Uterus (tissue), 4 donors: ENCODE measurements around the gene XYLT1. TPM values are rescaled to one million over a fixed set of nuclear protein-coding genes. Genes with fewer than 3 reads are reported as not detected.

Experiments
- DNase-seq, 2 donors: peaks; one replicate each; pipeline ENCODE4 v3.0.0-alpha.2; 2019 to 2020
- H3K27ac ChIP-seq, 2 donors: fragments of 200-600 bp; sonication (generic); 1 replicate in 1 of 2; 2 replicates in 1 of 2; pipeline ENCODE4 v1.5.1; 2016 to 2018
- H3K27me3 ChIP-seq, 2 donors: fragments of 200-600 bp; sonication (generic); one replicate each; pipeline ENCODE4 v1.5.1; 2018 to 2019; ENCODE audit warnings: control low read depth in 1 of 2
- H3K36me3 ChIP-seq, 2 donors: fragments of 200-600 bp; sonication (generic); one replicate each; pipeline ENCODE4 v1.5.1; 2019; ENCODE audit warnings: control low read depth in 1 of 2
- H3K4me1 ChIP-seq, 2 donors: fragments of 200-600 bp; sonication (generic); one replicate each; pipeline ENCODE4 v1.5.1; 2018 to 2019; ENCODE audit warnings: control low read depth in 1 of 2
- H3K4me3 ChIP-seq, 2 donors: fragments of 200-600 bp; sonication (generic); 1 replicate in 1 of 2; 2 replicates in 1 of 2; pipeline ENCODE4 v1.5.1; 2018 to 2019; ENCODE audit warnings: mild to moderate bottlenecking in 1 of 2
- H3K9me3 ChIP-seq, 2 donors: fragments of 200-600 bp; sonication (generic); one replicate each; pipeline ENCODE4 v1.5.1; 2019; ENCODE audit warnings: control low read depth in 1 of 2
- CTCF ChIP-seq, 4 experiments: fragments of 200-600 bp in 2 of 4; fragments of 450-650 bp in 2 of 4; sonication (generic) in 2 of 4; IDR thresholded peaks; one replicate each; pipeline ENCODE4 v1.5.1; 2016 to 2019; ENCODE audit warnings: antibody characterized with exemption in 4 of 4, mild to moderate bottlenecking in 2 of 4, moderate library complexity in 1 of 4
- POLR2A ChIP-seq, 2 donors: fragments of 450-650 bp; IDR thresholded peaks; one replicate each; pipeline ENCODE4 v1.6.1; 2016; ENCODE audit warnings: antibody characterized with exemption in 2 of 2, mild to moderate bottlenecking in 1 of 2, moderate library complexity in 1 of 2
- intact Hi-C: fragments of 100-400 bp; cut with DNase I; formaldehyde crosslinking; loops from one replicate; pipeline ENCODE4 v1.15.1; 2023; ENCODE audit warnings: low total_unique reads
- total RNA-seq, 4 donors: library from RNA; depleted of rRNA in 3 of 4; stranded (reverse); fragments of >200 nt in 3 of 4; gene quantifications; one replicate each; pipeline versions ENCODE4 v1.1.0 to v1.2.4, GENCODE V29; 2014 to 2023
- donor health status: DM: yes; HTN: yes; CAD: no.

The XYLT1 gene
- total RNA-seq, 4 donors from 2014 or later = 1.5 to 42.2 (median 15.7) TPM

- Histone ChIP-seq H3K27me3 (no peaks in the 10 kb centered on the region), H3K27ac (peak overlapping the region; percentile 63 to 78), H3K36me3 (no peaks in the 10 kb centered on the region), H3K4me1 (peaks cover 0 to 5% of the 10 kb centered on the region in 2 donors), H3K4me3 (no peak overlapping the region), H3K9me3 (no peaks in the 10 kb centered on the region)
- intact Hi-C loops = no loop called here
- TF ChIP-seq POLR2A (IDR thresholded peaks at IDR 0.05) (no peak), CTCF (IDR thresholded peaks at IDR 0.05) (no peak)
- no peak for DNase-seq
These were observed 143.0 kb downstream of the XYLT1 start for GRCh38 chr16:17327664-17328335.

DNA sequence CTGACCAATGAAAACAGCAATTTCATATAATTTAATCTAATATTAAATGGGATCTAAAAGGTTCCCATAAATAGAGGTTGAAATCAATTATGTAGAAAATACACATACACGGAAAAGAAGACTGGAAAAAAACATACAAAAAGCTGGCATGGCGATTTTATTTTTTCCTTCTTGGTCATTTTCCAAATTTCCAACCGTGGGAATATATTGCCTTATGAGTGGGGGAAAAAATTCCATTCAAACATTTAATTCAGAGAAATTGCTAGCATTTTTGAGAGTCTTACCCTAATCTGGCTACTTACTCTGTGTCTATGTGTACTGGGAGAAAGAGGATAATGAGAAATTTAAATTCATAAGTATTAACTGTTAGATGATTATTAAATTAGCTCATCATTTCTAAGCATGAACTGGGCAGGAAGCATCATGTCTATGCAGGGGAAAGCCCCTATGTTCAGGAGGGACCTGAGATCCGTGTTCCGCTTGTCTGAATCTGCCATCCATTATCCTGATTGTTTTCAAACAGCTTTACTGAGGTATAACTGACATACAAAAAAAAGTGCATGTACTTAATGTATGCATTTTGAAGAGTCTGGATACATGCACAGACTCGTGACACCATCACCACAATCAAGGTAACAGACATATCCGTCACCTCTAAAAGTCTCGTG, 145.2 kb downstream of the XYLT1 start:
- H3K9me3 ChIP-seq = no peaks in the 10 kb centered on the region
- no peak overlapping the region for H3K4me3 ChIP-seq
- H3K27ac ChIP-seq = no peak overlapping the region
- H3K4me1 ChIP-seq = peaks cover 0 to 5% of the 10 kb centered on the region in 2 donors
- TF ChIP-seq CTCF (IDR thresholded peaks at IDR 0.05) (no peak), POLR2A (IDR thresholded peaks at IDR 0.05) (no peak)
- H3K27me3 ChIP-seq = no peaks in the 10 kb centered on the region
- H3K36me3 ChIP-seq = no peaks in the 10 kb centered on the region
- no peak for DNase-seq
- intact Hi-C loops = no loop called here

GRCh38 chr16:17324451-17324850, 146.3 kb downstream of the XYLT1 start:
- no peak for DNase-seq
- Histone ChIP-seq H3K36me3 (no peaks in the 10 kb centered on the region), H3K4me3 (no peak overlapping the region), H3K27ac (no peak overlapping the region), H3K9me3 (no peaks in the 10 kb centered on the region), H3K27me3 (no peaks in the 10 kb centered on the region), H3K4me1 (peaks cover 0 to 3% of the 10 kb centered on the region in 2 donors)
- TF ChIP-seq POLR2A (IDR thresholded peaks at IDR 0.05) (no peak), CTCF (IDR thresholded peaks at IDR 0.05) (no peak)
- intact Hi-C loops = no loop called here

DNA sequence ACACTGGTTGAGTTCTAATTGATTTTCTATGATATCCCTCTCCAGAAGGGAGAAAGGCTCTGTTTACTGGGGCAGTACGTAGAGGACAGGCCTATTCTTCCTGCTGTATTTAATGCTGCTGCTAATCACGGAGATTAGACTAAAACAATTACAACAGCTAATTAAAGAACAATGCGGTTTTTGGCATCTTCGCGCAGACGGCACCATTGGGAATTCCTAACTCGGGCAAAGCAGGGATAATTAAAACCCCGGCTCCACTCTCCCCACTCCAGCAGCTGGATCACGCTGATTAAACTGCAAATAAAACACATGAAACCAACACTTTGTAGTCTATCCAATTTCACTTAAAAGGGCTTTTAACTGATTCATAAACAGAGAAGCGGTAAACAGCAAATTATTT, 147.6 kb downstream of the XYLT1 start:
- intact Hi-C loops = no loop called here
- H3K4me1 ChIP-seq = no peaks in the 10 kb centered on the region

More for the DNA sequence above, 147.6 kb downstream of the XYLT1 start:
- H3K36me3 ChIP-seq = no peaks in the 10 kb centered on the region
- H3K4me3 ChIP-seq = no peak overlapping the region
- H3K27ac ChIP-seq = no peak overlapping the region
- TF ChIP-seq POLR2A (IDR thresholded peaks at IDR 0.05) = no peak
- no peak for TF ChIP-seq CTCF (IDR thresholded peaks at IDR 0.05)
- no peaks in the 10 kb centered on the region for H3K9me3 ChIP-seq
- DNase-seq = no peak
- no peaks in the 10 kb centered on the region for H3K27me3 ChIP-seq
